Skeletal muscle tissue (tissue), 4 donors: ENCODE measurements around the gene CDH22. TPM values are rescaled to one million over a fixed set of nuclear protein-coding genes. Genes with fewer than 3 reads are reported as not detected.

Source experiments
- H3K27ac ChIP-seq: one replicate; pipeline ENCODE4 v1.7.0; 2013; ENCODE audit warnings: mild to moderate bottlenecking, low read depth, low read length, inconsistent platforms
- H3K27me3 ChIP-seq, 3 donors: one replicate each; pipeline ENCODE4 v1.7.0; 2013; ENCODE audit warnings: low read length in 3 of 3; ENCODE audit not compliant: control insufficient read depth in 3 of 3, insufficient read depth in 3 of 3
- H3K36me3 ChIP-seq, 3 donors: one replicate each; pipeline ENCODE4 v1.7.0; 2013; ENCODE audit warnings: low read length in 3 of 3; ENCODE audit not compliant: control insufficient read depth in 3 of 3, insufficient read depth in 3 of 3
- H3K4me1 ChIP-seq, 3 donors: one replicate each; pipeline ENCODE4 v1.7.0; 2013; ENCODE audit warnings: low read length in 3 of 3, mild to moderate bottlenecking in 3 of 3; ENCODE audit not compliant: control insufficient read depth in 3 of 3, insufficient read depth in 3 of 3
- H3K4me3 ChIP-seq, 3 donors: one replicate each; pipeline ENCODE4 v1.7.0; 2013; ENCODE audit warnings: low read length in 3 of 3
- H3K9ac ChIP-seq, 3 donors: one replicate each; pipeline ENCODE4 v1.7.0; 2013; ENCODE audit warnings: low read length in 3 of 3, mild to moderate bottlenecking in 3 of 3, moderate library complexity in 2 of 3, low read depth in 1 of 3
- H3K9me3 ChIP-seq, 3 donors: one replicate each; pipeline ENCODE4 v1.7.0; 2013; ENCODE audit warnings: low read length in 3 of 3; ENCODE audit not compliant: control insufficient read depth in 3 of 3
- total RNA-seq: library from RNA; depleted of rRNA; stranded (reverse); fragments of >200 nt; gene quantifications from one replicate; pipeline ENCODE4 v1.2.3, GENCODE V29; 2014
- donor health status: Osteomylitis.

Gene CDH22
- total RNA-seq, 1 donor from 2014 or later: 0.52 TPM

DNA sequence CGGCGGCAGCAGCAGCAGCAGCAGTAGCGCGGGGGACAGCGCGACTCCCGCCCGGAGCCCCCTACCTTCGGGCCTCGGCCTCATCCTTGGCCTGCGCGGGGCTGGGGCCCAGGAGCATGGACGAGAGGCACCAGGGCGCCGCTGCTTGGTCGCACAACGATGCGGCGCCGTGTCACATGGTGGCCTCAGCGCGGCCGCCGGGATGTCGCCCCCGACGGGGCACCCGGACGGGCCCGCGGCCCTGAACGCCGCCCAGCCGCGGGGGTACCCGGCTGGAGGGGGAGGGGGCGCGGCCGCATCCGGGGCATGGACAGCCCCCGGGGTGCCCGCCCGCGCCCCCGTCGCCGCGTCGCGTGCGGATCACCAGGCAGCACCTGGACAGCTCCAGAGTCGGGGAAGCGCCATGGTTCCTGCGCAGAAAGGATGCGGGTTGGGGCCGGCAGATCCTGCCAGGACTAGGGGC lies 57.1 kb downstream of the CDH22 start:
- Histone ChIP-seq H3K9ac (no peak overlapping the region), H3K27ac (no peak overlapping the region), H3K4me1 (peaks cover 0 to 2% (median 0%) of the 10 kb centered on the region in 3 donors), H3K27me3 (peaks cover 62 to 73% (median 69%) of the 10 kb centered on the region in 3 donors), H3K4me3 (no peak overlapping the region), H3K9me3 (no peaks in the 10 kb centered on the region), H3K36me3 (no peaks in the 10 kb centered on the region)

GRCh38 chr20:46250772-46251171 lies 57.5 kb downstream of the CDH22 start:
- peaks cover 62 to 73% (median 73%) of the 10 kb centered on the region in 3 donors for H3K27me3 ChIP-seq
- no peak overlapping the region for H3K4me3 ChIP-seq
- H3K9ac ChIP-seq: no peak overlapping the region
- H3K27ac ChIP-seq: no peak overlapping the region
- H3K36me3 ChIP-seq: no peaks in the 10 kb centered on the region
- peaks cover 0 to 2% (median 0%) of the 10 kb centered on the region in 3 donors for H3K4me1 ChIP-seq
- no peaks in the 10 kb centered on the region for H3K9me3 ChIP-seq

DNA sequence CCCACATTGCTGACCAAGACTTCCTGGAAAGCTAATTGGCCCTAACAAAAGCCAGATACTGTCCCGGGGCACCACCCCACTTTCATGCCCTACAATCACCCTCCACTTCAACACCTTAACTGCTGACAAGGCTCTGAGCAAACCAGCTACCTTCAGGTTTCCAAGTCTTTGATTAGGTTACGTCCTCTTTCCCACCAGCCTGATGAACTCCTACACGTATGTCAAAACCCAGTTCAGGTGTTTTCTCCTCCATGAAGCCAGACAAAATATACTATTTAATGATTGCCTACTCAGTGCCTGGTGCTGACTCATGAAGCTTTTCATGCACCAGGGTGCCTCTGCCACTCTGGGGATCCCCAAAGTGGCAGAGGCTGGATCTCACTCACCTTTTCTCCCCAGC lies 58.6 kb downstream of the CDH22 start:
- Histone ChIP-seq H3K9ac (no peak overlapping the region), H3K27me3 (peaks cover 70 to 79% (median 70%) of the 10 kb centered on the region in 3 donors), H3K27ac (no peak overlapping the region), H3K4me1 (no peaks in the 10 kb centered on the region), H3K9me3 (no peaks in the 10 kb centered on the region), H3K4me3 (no peak overlapping the region), H3K36me3 (no peaks in the 10 kb centered on the region)

- Histone ChIP-seq H3K27me3 (peaks cover 47 to 56% (median 48%) of the 10 kb centered on the region in 3 donors), H3K4me1 (no peaks in the 10 kb centered on the region), H3K27ac (no peak overlapping the region), H3K36me3 (no peaks in the 10 kb centered on the region), H3K9me3 (no peaks in the 10 kb centered on the region), H3K4me3 (no peak overlapping the region), H3K9ac (no peak overlapping the region)
These were observed 61.7 kb downstream of the CDH22 start for GRCh38 chr20:46246559-46246958.

DNA sequence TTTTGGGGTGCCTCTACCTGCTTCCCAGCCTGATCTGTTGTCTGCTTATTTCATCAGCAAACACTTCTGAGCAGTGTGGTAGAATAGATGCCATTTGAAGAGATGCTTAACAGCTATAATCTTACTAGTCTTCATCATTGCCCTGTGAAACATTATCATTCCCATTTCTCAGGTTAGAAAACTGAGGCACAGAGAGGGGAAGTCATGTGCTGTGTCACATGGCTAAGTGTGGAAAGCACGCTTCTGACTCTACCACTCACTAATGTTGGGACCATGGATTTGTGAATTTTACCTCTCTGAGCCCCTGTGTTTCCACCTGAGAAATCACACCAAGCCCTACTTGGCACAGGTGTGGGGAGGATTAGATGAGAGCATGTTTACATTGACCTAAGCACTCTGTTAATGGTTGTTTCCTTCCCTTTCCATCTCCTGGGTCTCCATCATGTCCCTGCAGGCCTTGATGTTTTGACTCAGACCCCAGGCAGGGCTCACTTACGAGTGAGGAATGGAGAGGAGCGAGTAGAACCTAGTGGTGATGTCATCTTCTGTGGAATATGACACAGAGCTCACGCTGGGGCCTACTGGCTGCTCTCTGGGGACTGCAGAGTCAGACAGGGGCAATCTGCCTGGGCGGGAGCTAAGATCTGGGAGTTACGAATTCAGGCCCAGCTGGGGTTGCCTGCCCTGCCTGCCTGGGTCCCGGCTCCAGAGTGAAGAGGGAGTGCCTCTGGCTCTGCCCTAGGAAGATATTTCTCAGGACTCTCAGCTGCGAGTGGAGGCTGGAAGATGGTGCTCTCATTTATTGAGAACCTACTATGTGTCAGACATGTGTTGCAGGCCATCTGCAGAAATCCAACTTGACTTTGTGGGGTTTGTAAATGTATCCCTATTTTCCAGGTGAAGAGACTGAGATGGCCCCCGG lies 64.3 kb downstream of the CDH22 start:
- Histone ChIP-seq H3K27ac (no peak overlapping the region), H3K9ac (no peak overlapping the region), H3K9me3 (no peaks in the 10 kb centered on the region), H3K27me3 (peaks cover 28 to 51% (median 33%) of the 10 kb centered on the region in 3 donors), H3K4me3 (no peak overlapping the region), H3K36me3 (no peaks in the 10 kb centered on the region), H3K4me1 (no peaks in the 10 kb centered on the region)

DNA sequence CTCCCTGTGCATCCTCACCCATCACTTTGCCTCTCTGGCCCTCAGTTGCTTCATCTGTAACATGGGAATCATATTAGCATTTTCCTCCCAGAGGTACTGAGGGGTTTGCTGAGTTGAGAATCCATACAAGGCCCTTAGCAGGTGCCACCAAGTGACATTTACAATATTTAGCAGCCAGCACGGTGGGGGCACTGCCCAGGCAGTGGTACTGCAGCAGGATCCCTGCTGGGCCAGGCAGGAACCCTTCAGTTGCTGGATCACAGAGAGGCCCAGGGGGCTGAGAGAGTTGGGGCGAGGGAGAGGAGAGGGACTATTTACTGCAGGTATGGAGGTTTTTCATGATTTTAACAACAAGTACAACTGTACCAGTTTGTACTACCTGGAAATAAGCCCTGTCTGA lies 65.9 kb downstream of the CDH22 start:
- no peaks in the 10 kb centered on the region for H3K4me1 ChIP-seq
- H3K27ac ChIP-seq: no peak overlapping the region
- peaks cover 17 to 43% (median 24%) of the 10 kb centered on the region in 3 donors for H3K27me3 ChIP-seq

DNA sequence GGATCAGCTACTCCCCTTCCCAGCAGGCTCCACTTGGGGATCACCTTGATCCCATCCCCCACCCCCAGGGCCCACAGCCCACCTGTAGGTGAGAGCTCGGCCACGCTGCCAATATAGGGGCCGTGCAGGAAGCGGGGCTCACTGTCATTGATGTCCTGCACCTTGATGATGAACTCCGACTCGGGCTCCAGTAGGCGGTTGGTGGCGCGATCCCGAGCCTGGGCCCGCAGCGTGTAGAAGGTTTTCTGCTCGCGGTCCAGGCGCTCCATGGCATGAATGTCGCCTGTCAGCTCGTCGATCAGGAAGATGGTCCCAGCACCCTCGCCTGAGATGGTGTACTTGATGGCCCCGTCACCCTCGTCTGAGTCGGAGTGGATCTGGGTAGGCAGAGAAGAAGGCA lies 67.4 kb downstream of the CDH22 start:
- Histone ChIP-seq H3K9ac (no peak overlapping the region), H3K36me3 (no peaks in the 10 kb centered on the region), H3K9me3 (no peaks in the 10 kb centered on the region), H3K4me1 (no peaks in the 10 kb centered on the region), H3K27me3 (peaks cover 12 to 32% (median 18%) of the 10 kb centered on the region in 3 donors), H3K27ac (no peak overlapping the region), H3K4me3 (no peak overlapping the region)

More for the DNA sequence above, 65.9 kb downstream of the CDH22 start:
- no peak overlapping the region for H3K9ac ChIP-seq
- H3K4me3 ChIP-seq: no peak overlapping the region
- no peaks in the 10 kb centered on the region for H3K9me3 ChIP-seq
- H3K36me3 ChIP-seq: no peaks in the 10 kb centered on the region

DNA sequence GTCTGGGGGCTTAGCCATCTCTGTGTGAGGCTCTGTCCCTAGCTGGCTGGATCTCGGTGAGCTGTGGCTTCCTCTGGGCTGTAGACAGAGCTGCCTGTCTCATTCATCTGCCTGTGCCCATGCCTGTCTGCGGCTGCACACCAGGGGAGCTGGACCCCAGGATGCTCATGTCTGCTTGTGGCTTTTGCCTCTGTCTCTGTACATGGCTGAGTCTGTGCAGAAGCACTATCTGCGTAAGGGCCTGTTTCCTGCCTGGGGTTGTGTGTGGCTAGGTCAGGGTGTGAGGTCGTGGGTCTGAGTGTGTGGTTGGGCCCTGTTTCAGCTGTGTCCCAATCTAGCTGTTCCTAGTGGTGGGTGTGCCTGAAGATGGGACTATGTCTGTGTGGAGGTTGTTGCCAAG lies 68.2 kb downstream of the CDH22 start:
- H3K9me3 ChIP-seq: no peaks in the 10 kb centered on the region
- H3K36me3 ChIP-seq: no peaks in the 10 kb centered on the region
- no peaks in the 10 kb centered on the region for H3K4me1 ChIP-seq
- H3K27me3 ChIP-seq: peaks cover 8 to 25% (median 18%) of the 10 kb centered on the region in 3 donors
- H3K9ac ChIP-seq: no peak overlapping the region
- no peak overlapping the region for H3K27ac ChIP-seq
- H3K4me3 ChIP-seq: no peak overlapping the region

GRCh38 chr20:46237736-46238135 lies 70.6 kb downstream of the CDH22 start:
- Histone ChIP-seq H3K4me1 (no peaks in the 10 kb centered on the region), H3K9ac (no peak overlapping the region), H3K27ac (no peak overlapping the region), H3K27me3 (peaks cover 4 to 25% (median 12%) of the 10 kb centered on the region in 3 donors), H3K4me3 (no peak overlapping the region), H3K9me3 (no peaks in the 10 kb centered on the region), H3K36me3 (no peaks in the 10 kb centered on the region)

DNA sequence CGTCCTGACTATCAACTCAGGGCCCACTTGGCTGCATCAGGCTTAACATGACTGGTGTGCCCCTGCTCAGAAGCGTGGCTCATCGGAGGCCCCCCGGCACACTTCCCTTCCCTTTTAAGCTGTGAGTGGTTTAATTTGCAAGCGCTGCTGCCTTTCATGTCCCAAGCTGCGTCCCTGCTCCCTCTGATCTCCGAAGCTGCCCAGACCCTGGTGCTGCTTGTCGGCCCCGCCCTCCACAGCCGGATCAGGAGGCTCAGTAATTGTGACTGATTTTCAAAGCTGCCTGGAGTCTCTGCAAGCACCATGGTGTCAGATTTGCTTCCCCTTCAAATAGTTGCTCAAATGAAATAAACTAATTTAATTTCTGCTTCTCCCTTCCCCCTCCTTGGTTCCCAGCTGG lies 71.1 kb downstream of the CDH22 start:
- no peaks in the 10 kb centered on the region for H3K36me3 ChIP-seq
- H3K9ac ChIP-seq: no peak overlapping the region
- no peak overlapping the region for H3K27ac ChIP-seq
- no peak overlapping the region for H3K4me3 ChIP-seq
- no peaks in the 10 kb centered on the region for H3K9me3 ChIP-seq
- peaks cover 4 to 25% (median 12%) of the 10 kb centered on the region in 3 donors for H3K27me3 ChIP-seq
- H3K4me1 ChIP-seq: no peaks in the 10 kb centered on the region
